Measurements from ENCODE around the gene PSMA3. TPM values are rescaled to one million over a fixed set of nuclear protein-coding genes. Genes with fewer than 3 reads are reported as not detected.

The PSMA3 gene
- 174 to 243 TPM (median 183 TPM) in 5 replicates for total RNA-seq (2022; extraction: Qiagen RNA extraction)

DNA sequence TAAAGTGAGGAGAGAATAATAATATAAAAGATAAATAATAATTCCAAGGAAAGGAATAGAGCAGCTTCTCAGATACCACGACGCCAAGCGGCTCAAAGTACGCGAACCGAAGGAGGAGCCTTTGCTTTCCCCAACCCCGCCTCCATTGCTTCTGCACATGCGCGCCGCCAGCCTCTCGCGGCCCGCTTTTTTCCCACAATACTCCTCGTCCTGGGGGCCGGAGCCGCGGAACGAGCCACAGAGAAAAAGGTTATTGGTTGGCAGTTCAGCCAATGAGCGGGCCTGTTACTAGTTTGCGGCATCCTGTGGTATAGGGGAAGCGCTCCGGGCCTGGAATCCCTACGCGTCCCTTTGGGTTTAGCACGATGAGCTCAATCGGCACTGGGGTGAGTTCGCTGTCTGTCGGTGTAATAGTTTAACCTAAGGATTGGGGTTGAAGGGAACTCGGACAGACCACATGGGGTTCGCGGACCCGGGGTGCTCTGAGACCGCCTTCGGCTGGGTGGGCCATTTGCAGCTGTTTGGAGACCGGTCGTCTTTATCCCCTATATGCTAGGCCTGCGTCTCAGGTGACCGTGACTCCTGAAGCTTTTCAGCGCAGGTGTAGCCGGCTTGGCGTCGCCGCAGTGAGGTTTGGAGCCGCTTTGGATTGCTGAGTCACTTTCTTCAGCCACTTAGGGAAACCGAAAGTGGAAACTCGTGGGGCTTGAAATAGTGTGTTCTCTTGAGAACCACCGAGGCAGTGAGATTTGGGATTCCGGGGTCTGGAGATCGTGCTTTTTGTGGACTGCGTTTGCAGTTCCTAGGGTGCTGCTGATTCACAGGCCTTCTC, at the start of gene PSMA3:
PSMA3 (plus strand) TSS at position 288 of the 832 bp plus-strand sequence; CDS start at position 366, 78 bp downstream.

DNA sequence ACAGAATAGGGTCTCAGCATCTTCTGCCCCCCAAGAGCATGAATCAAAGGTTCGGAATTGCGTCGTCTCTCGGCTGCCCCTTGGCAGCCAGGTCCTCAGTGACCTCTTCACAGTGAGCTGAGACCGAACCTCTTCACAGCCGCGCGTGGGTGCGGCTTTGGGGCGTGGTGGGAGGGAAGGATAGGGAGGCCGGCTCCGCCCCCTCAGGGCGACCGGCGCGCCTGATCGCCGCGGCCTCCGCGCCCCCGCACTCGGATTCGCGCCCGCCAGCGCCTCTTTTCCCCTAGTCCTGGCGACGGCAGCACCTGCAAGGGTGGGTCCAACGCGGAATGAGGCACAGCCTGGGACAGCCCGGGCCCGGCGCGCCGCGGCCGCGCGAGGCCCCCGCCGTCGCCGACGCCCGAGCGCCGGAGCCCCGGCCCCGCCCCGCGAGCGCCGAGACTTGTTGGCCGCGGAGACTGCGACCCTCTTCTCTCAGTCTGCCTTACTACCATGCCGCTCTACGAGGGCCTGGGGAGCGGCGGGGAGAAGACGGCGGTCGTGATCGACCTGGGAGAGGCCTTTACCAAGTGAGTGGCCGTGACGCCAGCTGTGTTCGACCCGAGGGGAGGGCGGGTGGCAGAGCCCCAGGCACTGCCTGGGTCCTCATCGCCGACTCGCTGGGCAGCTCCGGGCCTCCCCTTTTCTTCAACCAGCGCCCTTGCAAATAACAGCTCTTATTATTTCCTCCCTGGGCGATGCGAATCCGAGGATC, 44.7 kb upstream of the PSMA3 start, which contains the start of gene ACTR10:
ACTR10 (plus strand) TSS at position 424 of the 754 bp plus-strand sequence; CDS start at position 493, 69 bp downstream.

DNA sequence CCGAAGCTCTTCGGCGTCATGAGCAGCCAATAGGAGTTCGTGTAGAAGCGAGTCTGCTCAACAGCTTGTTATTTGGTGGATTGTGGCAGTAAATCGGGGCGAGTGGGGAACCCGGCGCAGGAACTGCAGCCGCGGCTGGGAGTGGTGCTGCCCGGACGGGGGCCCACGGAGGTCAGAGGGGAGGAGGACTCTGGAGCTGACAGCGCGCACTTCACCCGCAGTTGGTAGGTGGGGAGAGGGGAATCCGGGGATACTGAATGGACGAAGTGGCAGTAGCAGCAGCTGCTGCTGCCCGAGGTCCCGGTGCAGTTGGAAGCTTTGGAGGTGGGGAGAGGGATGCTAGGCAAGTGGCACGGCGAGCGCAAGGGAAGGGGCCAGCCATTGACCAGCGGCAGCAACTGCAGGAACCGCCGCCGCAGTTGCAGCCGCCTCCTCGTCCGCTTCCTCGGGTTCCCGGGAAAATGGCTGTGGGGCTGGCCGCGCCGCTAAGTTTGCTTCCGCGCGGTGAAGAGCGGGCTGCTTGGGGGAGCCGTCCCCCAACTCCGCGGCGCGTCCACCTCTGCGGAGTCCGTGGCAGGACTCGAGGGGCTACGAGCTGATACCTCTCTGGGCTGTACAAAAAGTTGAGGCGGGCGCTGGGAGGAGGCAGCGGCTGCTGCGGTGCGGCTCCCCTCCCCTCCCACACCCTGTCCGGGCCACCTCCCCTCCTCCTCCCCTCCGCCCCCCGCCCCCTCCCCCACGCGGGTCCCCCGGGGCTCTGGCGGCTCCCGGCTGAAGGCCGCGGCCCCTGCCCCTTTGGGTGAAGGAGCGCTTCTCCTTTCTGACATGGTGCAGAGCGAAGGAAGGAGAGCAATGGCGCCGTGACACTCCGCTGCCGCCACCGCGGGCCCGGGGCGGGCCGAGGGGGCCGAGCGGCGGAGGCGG, 54.1 kb downstream of the PSMA3 start, which contains the start of gene ARID4A:
ARID4A (plus strand) TSS at position 79 of the 924 bp plus-strand sequence. CDS start 1,300 bp downstream, outside the sequence.

Other genes with a start within 250 kb of the PSMA3 start
- gene ARMH4, start 92.6 kb upstream of the PSMA3 start, total RNA-seq (2022; extraction: Qiagen RNA extraction): 0.55 to 1.00 TPM (median 0.78 TPM) in 5 replicates
- gene ACTR10, start 44.7 kb upstream of the PSMA3 start, total RNA-seq (2022; extraction: Qiagen RNA extraction): 43.6 to 50.1 TPM (median 44.4 TPM) in 5 replicates
- gene ARID4A, start 53.7 kb downstream of the PSMA3 start, total RNA-seq (2022; extraction: Qiagen RNA extraction): 3.9 to 6.6 TPM (median 5.1 TPM) in 5 replicates
- gene TOMM20L, start 151.1 kb downstream of the PSMA3 start, total RNA-seq (2022; extraction: Qiagen RNA extraction): not detected in 5 replicates
- gene TIMM9, start 182.7 kb downstream of the PSMA3 start, total RNA-seq (2022; extraction: Qiagen RNA extraction): 61.5 to 83.4 TPM (median 64.5 TPM) in 5 replicates
- gene KIAA0586, start 182.9 kb downstream of the PSMA3 start, total RNA-seq (2022; extraction: Qiagen RNA extraction): 6.8 to 9.8 TPM (median 6.9 TPM) in 5 replicates

Measured in A549 treated with AZD2906 at 1 μM for 4 hours (cell line).